GM12878 (cell line): ENCODE results near the gene PABPN1. TPM values are rescaled to one million over a fixed set of nuclear protein-coding genes. Genes with fewer than 3 reads are reported as not detected.

Source experiments
- ATAC-seq: fragments of 200-7000 bp; cut with Tn5 transposase; 3 replicates; pipeline ENCODE4 v1.9.1; 2020; ENCODE audit warnings: mild to moderate bottlenecking, moderate library complexity
- BruUV-seq: library from RNA; stranded (reverse); fragments of 400-500 nt; replicated peaks from 2 replicates; lab custom pipeline; 2021; lab: Mats Ljungman, UMichigan
- CTCF ChIA-PET: fragments of 300-600 bp; sonication (Branson Sonifier 250); formaldehyde crosslinking; extraction: SDS; loops from one replicate; lab custom pipeline; 2021; ENCODE audit warnings: inconsistent platforms; lab: Yijun Ruan, JAX
- POLR2A ChIA-PET: fragments of 350-600 bp; formaldehyde crosslinking; extraction: SDS; loops from one replicate; lab custom pipeline; 2021; ENCODE audit warnings: inconsistent platforms; lab: Charles Lee
- RAD21 ChIA-PET: fragments of 300-600 bp; sonication (Branson Sonifier 250); formaldehyde crosslinking; loops from one replicate; lab custom pipeline; 2023; ENCODE audit warnings: antibody characterized with exemption; ENCODE audit not compliant: unreplicated experiment; lab: Charles Lee
- SMC1A ChIA-PET: fragments of 300-600 bp; sonication (Branson Sonifier 250); formaldehyde crosslinking; loops from one replicate; lab custom pipeline; 2023; ENCODE audit not compliant: unreplicated experiment, uncharacterized antibody; lab: Charles Lee
- DNase-seq: peaks from one replicate; pipeline ENCODE4 v3.0.0-alpha.2; 2011; ENCODE audit warnings: low read depth, low spot score
- FAIRE-seq: peaks from 3 replicates; lab custom pipeline; 2011; peaks lifted over from hg19 to GRCh38; lab: Jason Lieb, UNC
- H2AFZ ChIP-seq: 2 replicates; pipeline ENCODE4 v1.6.0; 2011; ENCODE audit warnings: low read depth, low read length, control low read depth; ENCODE audit not compliant: control insufficient read depth
- H3K27ac ChIP-seq: 2 replicates; pipeline ENCODE4 v1.5.1; 2011; ENCODE audit warnings: control low read depth; ENCODE audit not compliant: control insufficient read depth, insufficient read depth
- H3K27me3 ChIP-seq, 2 experiments: replicated peaks in 1 of 2; 2 replicates each; pipeline versions ENCODE4 v1.6.0 to v1.6.1; 2011; ENCODE audit warnings: low read length in 1 of 2; ENCODE audit not compliant: control insufficient read depth in 2 of 2, insufficient read depth in 2 of 2
- H3K36me3 ChIP-seq, 2 experiments: 2 replicates each; pipeline ENCODE4 v1.5.1; 2011; ENCODE audit warnings: low read length in 1 of 2; ENCODE audit not compliant: control insufficient read depth in 2 of 2, insufficient read depth in 2 of 2
- H3K4me1 ChIP-seq: 2 replicates; pipeline ENCODE4 v1.6.1; 2011; ENCODE audit warnings: mild to moderate bottlenecking, low read length, moderate library complexity, mixed read lengths; ENCODE audit not compliant: control insufficient read depth, insufficient read depth
- H3K4me2 ChIP-seq: 2 replicates; pipeline ENCODE4 v1.6.0; 2011; ENCODE audit warnings: control low read depth; ENCODE audit not compliant: control insufficient read depth, insufficient read depth
- H3K4me3 ChIP-seq: fragments of 200-600 bp; sonication (generic); 2 replicates; pipeline ENCODE4 v1.5.1; 2016
- H3K79me2 ChIP-seq: 2 replicates; pipeline ENCODE4 v1.6.0; 2011; ENCODE audit warnings: low read length; ENCODE audit not compliant: control insufficient read depth, insufficient read depth
- H3K9ac ChIP-seq: 2 replicates; pipeline ENCODE4 v1.8.0; 2011; ENCODE audit warnings: low read length, control low read depth, mixed read lengths; ENCODE audit not compliant: control insufficient read depth, insufficient read depth
- H3K9me3 ChIP-seq: replicated peaks from 3 replicates; pipeline ENCODE4 v1.5.1; 2011; ENCODE audit warnings: mild to moderate bottlenecking, low read length; ENCODE audit not compliant: control insufficient read depth, insufficient read depth
- H4K20me1 ChIP-seq: 2 replicates; pipeline ENCODE4 v1.6.0; 2011; ENCODE audit not compliant: control insufficient read depth, insufficient read depth
- BACH1 ChIP-seq: fragments of 450-650 bp; IDR thresholded peaks from 2 replicates; pipeline ENCODE4 v1.6.1; 2017; ENCODE audit warnings: mild to moderate bottlenecking, borderline replicate concordance
- RB1 ChIP-seq: fragments of 450-650 bp; formaldehyde crosslinking; IDR thresholded peaks from 2 replicates; pipeline ENCODE4 v1.6.1; 2017; ENCODE audit warnings: mild to moderate bottlenecking, borderline replicate concordance
- SMC3 ChIP-seq: IDR thresholded peaks from 2 replicates; pipeline ENCODE4 v1.6.1; 2011; ENCODE audit warnings: low read length, improper control_type of control experiment, borderline replicate concordance
- STAT1 ChIP-seq: fragments of 450-650 bp; conservative IDR thresholded peaks from 2 replicates; pipeline ENCODE4 v1.6.1; 2014; ENCODE audit warnings: antibody characterized with exemption, mild to moderate bottlenecking
- WRNIP1 ChIP-seq: IDR thresholded peaks from 2 replicates; pipeline ENCODE4 v1.6.1; 2011; ENCODE audit warnings: low read depth, low read length, improper control_type of control experiment, borderline replicate concordance
- WGBS: methylation state at CpG from one replicate; pipeline ENCODE4 v1.1.6; 2016; ENCODE audit warnings: low lambda C conversion rate; ENCODE audit not compliant: insufficient replicate concordance, insufficient coverage; ENCODE audit errors: missing lambda C conversion rate; 5-methylcytosine and 5-hydroxymethylcytosine counted together
- in situ Hi-C: fragments of 300-500 bp; cut with MboI; formaldehyde crosslinking; loops from 9 replicates; pipeline ENCODE4 v1.14.3; 2018; ENCODE audit warnings: mixed read lengths
- intact Hi-C: fragments of 100-400 bp; cut with micrococcal nuclease; formaldehyde crosslinking; loops from one replicate; pipeline ENCODE4 v1.14.2; 2022; ENCODE audit not compliant: unreplicated experiment
- polyA plus RNA-seq, 11 experiments: library from polyadenylated mRNA; depleted of rRNA in 4 of 11; unstranded in 6 of 11; stranded (reverse) in 5 of 11; fragments of >200 nt; fragmentation: Nextera tagmentation in 4 of 11; fragmentation: Illumina TruSeq in 1 of 11; extraction: Ambion mirVana in 4 of 11; extraction: Trizol in 1 of 11; gene quantifications; 1 replicate in 1 of 11; 2 replicates in 10 of 11; pipeline versions ENCODE4 v1.2.1 to v1.2.3, GENCODE V29; 2011 to 2016; ENCODE audit warnings: inconsistent platforms in 2 of 11, missing spikeins in 2 of 11, low read depth in 1 of 11
- total RNA-seq, 4 experiments: library from RNA; depleted of rRNA in 3 of 4; stranded (reverse); fragments of >200 nt in 3 of 4; fragmentation: Illumina TruSeq in 1 of 4; extraction: Trizol in 1 of 4; gene quantifications; 2 replicates each; pipeline versions ENCODE4 v1.2.1 to v1.2.3, GENCODE V29; 2013 to 2021
- TF ChIP-seq, protein P1 (sequence below): IDR thresholded peaks from 2 replicates; pipeline ENCODE4 v1.6.1; 2012; ENCODE audit warnings: improper control_type of control experiment, low read depth, low read length; ENCODE audit not compliant: insufficient replicate concordance
- TF ChIP-seq, protein P2 (sequence below): IDR thresholded peaks from 2 replicates; pipeline ENCODE4 v1.6.1; 2011; ENCODE audit warnings: borderline replicate concordance, low read depth, mild to moderate bottlenecking, moderate library complexity, low read length; ENCODE audit not compliant: insufficient read depth, poor library complexity, severe bottlenecking
- TF ChIP-seq, protein P3 (sequence below): fragments of 450-650 bp; IDR thresholded peaks from 2 replicates; pipeline ENCODE4 v1.6.1; 2014; ENCODE audit warnings: mild to moderate bottlenecking
- TF ChIP-seq, protein P4 (sequence below): fragments of 450-650 bp; IDR thresholded peaks from 2 replicates; pipeline ENCODE4 v1.6.1; 2016; ENCODE audit warnings: mild to moderate bottlenecking

Gene PABPN1
- total and polyA plus RNA-seq, 10 of the 15 experiments (the other 5 are each of a cell fraction or from before 2014, with no cell fraction given) = 31.3 to 248 (median 103) TPM

DNA sequence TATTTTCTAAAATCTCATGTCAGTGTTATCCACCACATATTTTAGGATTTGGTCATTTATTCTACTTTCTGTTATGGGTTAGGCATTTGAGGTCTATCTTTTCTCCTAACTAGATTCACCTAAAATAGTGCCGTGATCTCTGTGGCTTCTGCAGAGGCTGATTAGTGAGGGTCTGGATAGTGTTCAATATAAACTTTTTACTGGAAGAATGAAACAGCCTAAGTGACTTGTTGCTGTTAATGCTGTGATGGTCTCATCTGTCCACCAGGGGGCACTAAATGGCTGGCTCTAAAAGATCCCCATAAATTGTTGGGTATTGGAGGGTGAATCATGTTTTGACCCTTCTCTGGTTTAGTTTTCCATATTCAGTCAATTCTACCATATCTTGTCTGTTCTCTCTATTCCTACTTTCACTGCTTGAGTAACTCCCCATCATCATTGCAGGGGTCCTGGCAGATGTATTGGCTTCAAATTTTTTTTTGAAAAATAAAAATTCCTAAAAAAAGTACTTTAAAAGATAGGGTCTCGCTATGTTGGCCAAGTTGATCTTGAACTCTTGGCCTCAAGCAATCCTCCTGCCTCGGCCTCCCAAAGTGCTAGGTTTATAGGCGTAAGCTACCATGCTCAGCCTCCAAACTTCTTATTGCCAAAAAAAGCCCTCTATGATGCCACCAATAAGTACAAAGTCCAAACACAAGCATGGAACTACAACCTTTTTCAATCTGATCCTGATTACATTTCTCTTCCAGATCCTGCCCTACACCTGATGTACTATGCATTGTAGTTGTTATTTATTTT lies 6.9 kb downstream of the PABPN1 start:
- ChIA-PET SMC1A (interaction anchor here (0.6 to 2.1 kb wide), 4 partner anchors 19 to 321 kb away, joined by 3 to 4 read pairs (median 4); no protein-coding TSS in a partner anchor), CTCF (interaction anchor here (0.7 to 3.1 kb wide), 10 partner anchors 29 to 235 kb away, joined by 3 to 34 read pairs (median 7); partner anchors contain the start of gene NGDN), RAD21 (interaction anchor here (1.1 to 2.1 kb wide), 3 partner anchors 18 to 60 kb away, joined by 3 to 10 read pairs (median 5); no protein-coding TSS in a partner anchor), POLR2A (no interaction called here)
- H3K4me3 ChIP-seq = no peak overlapping the region
- H2AFZ ChIP-seq = no peak overlapping the region
- no peak overlapping the region for H3K27ac ChIP-seq
- H4K20me1 ChIP-seq = no peaks in the 10 kb centered on the region
- H3K9ac ChIP-seq = no peak overlapping the region
- in situ Hi-C loops = no loop called here
- DNase-seq (no peak), ATAC-seq (peak; percentile 90), FAIRE-seq (peak; percentile 93)
- H3K79me2 ChIP-seq = peaks cover 5% of the 10 kb centered on the region
- H3K4me2 ChIP-seq = no peak overlapping the region
- peaks cover 1% of the 10 kb centered on the region; the same call in 1 of the 2 replicates for H3K4me1 ChIP-seq
- BruUV-seq = no TSS peak
- H3K27me3 ChIP-seq = no peaks in the 10 kb centered on the region
- peaks cover 10 to 12% of the 10 kb centered on the region in 2 experiments for H3K36me3 ChIP-seq
- intact Hi-C loops = loop anchor here (1.0 to 2.0 kb wide), 2 partner anchors 52 to 63 kb away; no protein-coding TSS in a partner anchor
- H3K9me3 ChIP-seq = no peaks in the 10 kb centered on the region
- WGBS = 42% methylated on average over 4 of the region's 4 CpGs
- TF ChIP-seq STAT1 = no peak
- no peak for TF ChIP-seq RB1
- TF ChIP-seq WRNIP1 = no peak
- TF ChIP-seq, protein P1, sequence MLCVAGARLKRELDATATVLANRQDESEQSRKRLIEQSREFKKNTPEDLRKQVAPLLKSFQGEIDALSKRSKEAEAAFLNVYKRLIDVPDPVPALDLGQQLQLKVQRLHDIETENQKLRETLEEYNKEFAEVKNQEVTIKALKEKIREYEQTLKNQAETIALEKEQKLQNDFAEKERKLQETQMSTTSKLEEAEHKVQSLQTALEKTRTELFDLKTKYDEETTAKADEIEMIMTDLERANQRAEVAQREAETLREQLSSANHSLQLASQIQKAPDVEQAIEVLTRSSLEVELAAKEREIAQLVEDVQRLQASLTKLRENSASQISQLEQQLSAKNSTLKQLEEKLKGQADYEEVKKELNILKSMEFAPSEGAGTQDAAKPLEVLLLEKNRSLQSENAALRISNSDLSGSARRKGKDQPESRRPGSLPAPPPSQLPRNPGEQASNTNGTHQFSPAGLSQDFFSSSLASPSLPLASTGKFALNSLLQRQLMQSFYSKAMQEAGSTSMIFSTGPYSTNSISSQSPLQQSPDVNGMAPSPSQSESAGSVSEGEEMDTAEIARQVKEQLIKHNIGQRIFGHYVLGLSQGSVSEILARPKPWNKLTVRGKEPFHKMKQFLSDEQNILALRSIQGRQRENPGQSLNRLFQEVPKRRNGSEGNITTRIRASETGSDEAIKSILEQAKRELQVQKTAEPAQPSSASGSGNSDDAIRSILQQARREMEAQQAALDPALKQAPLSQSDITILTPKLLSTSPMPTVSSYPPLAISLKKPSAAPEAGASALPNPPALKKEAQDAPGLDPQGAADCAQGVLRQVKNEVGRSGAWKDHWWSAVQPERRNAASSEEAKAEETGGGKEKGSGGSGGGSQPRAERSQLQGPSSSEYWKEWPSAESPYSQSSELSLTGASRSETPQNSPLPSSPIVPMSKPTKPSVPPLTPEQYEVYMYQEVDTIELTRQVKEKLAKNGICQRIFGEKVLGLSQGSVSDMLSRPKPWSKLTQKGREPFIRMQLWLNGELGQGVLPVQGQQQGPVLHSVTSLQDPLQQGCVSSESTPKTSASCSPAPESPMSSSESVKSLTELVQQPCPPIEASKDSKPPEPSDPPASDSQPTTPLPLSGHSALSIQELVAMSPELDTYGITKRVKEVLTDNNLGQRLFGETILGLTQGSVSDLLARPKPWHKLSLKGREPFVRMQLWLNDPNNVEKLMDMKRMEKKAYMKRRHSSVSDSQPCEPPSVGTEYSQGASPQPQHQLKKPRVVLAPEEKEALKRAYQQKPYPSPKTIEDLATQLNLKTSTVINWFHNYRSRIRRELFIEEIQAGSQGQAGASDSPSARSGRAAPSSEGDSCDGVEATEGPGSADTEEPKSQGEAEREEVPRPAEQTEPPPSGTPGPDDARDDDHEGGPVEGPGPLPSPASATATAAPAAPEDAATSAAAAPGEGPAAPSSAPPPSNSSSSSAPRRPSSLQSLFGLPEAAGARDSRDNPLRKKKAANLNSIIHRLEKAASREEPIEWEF = no peak
- peak; percentile 61; the same call in 1 of the 2 replicates for TF ChIP-seq SMC3
- TF ChIP-seq, protein P2, sequence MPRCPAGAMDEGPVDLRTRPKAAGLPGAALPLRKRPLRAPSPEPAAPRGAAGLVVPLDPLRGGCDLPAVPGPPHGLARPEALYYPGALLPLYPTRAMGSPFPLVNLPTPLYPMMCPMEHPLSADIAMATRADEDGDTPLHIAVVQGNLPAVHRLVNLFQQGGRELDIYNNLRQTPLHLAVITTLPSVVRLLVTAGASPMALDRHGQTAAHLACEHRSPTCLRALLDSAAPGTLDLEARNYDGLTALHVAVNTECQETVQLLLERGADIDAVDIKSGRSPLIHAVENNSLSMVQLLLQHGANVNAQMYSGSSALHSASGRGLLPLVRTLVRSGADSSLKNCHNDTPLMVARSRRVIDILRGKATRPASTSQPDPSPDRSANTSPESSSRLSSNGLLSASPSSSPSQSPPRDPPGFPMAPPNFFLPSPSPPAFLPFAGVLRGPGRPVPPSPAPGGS = no peak
- TF ChIP-seq, protein P3, sequence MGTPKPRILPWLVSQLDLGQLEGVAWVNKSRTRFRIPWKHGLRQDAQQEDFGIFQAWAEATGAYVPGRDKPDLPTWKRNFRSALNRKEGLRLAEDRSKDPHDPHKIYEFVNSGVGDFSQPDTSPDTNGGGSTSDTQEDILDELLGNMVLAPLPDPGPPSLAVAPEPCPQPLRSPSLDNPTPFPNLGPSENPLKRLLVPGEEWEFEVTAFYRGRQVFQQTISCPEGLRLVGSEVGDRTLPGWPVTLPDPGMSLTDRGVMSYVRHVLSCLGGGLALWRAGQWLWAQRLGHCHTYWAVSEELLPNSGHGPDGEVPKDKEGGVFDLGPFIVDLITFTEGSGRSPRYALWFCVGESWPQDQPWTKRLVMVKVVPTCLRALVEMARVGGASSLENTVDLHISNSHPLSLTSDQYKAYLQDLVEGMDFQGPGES = no peak
- 0 out of 2 replicates have a peak, but pooled peaks have one; percentile 5 for TF ChIP-seq BACH1
- TF ChIP-seq, protein P4, sequence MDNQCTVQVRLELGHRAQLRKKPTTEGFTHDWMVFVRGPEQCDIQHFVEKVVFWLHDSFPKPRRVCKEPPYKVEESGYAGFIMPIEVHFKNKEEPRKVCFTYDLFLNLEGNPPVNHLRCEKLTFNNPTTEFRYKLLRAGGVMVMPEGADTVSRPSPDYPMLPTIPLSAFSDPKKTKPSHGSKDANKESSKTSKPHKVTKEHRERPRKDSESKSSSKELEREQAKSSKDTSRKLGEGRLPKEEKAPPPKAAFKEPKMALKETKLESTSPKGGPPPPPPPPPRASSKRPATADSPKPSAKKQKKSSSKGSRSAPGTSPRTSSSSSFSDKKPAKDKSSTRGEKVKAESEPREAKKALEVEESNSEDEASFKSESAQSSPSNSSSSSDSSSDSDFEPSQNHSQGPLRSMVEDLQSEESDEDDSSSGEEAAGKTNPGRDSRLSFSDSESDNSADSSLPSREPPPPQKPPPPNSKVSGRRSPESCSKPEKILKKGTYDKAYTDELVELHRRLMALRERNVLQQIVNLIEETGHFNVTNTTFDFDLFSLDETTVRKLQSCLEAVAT = no peak
